ELR (cell line): ENCODE measurements around the gene PRICKLE2.

Experiments used
- DNase-seq: peaks from one replicate; pipeline ENCODE4 v3.0.0-alpha.2; 2015; ENCODE audit warnings: low read depth

PRICKLE2 gene

DNA sequence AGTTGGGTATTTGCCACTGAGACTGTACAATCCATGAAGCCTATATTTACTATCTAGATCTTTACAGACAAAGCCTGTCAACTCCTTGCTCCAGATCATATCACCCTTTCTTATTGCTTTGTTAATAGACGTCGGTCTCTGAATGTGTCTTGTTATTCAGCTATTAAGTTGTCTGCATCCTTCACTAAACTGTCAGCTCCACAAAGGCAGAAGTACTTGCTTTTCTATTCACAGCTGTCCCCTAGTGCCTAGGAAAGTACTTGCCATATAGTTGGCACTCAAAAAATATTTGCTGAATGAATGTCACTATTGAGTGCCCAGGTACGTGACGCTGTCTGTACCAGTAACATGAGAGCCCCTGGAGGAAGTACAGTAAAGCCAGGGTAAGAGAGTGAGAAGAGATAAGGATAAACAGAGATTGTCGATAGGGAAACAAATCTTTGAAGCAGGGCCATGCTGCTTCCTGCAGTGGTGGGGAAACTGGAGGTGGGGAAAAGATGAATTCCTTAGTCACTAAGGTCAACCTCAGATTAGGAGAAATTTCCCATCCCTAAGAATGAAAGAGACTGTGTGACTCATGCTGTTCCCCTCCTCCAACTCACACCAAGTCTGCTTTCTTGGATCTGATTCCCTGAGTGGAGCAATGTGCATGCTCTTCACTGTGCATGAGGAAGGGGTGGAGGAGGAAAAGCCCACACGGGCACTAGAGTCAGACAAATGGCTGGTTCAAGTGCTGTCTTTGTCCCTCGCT lies 36.3 kb downstream of the PRICKLE2 start:
- DNase-seq, result peak; percentile 95

DNA sequence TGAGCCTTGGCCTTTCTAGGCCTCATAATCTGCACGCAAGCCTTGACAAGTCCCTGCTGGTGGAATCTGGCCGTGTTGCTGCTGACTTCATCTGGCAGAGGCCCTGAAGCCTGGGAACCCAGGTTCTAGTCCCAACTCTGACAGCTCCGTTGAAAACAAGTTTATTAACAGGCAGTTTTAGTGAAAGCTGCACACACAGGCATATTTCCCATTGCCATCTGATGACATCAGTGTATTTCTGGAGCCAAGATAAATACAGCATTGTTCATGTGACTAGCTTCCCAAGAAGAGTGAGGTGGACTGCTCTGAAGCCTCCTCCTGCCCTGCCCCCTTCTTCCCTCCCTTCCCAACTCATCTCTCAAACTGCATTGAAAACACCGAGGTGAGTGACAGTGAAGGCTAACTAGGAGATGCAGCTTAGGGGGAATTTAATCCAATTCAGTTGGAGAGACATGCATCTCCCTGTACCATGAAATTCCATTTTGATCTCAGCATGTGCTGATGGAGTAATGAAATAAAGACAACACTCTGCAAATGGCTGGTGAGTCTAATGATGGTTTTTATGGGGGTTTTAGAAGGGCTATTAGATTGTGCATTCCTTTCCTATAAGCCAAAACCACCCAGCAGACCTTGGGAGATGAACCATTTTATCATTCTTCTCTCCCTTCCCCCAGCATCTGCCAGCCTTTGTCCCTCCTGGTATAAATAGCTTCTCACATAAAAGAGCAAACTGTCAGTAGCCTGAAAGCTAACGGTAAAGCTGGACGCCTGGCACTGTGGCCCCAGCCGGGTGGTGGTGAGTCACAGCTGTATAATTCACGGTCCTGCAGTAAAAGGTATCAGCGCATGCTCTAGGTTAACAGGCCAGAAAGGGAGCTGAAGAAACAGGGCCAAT lies 38.0 kb downstream of the PRICKLE2 start:
- DNase-seq, result peak; percentile 94

DNA sequence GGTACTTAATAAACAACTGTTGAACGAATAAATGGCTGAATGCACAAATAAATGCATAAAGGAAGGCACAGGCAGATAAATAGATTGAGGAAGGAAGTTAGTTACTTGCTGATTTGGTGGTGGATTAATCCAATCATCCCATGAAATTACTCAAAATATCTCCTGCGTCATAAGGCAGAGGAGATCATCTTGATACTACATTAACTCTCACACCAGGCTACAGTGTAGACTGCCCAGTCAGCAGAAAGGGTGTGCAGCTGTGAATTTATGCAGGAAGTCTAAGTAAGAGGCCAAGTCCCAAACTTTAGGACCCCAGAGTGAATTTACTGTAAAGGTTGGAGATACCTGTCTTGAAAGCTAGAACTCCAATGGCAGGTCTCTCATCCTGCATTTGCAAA lies 38.6 kb downstream of the PRICKLE2 start:
- DNase-seq, result no peak

DNA sequence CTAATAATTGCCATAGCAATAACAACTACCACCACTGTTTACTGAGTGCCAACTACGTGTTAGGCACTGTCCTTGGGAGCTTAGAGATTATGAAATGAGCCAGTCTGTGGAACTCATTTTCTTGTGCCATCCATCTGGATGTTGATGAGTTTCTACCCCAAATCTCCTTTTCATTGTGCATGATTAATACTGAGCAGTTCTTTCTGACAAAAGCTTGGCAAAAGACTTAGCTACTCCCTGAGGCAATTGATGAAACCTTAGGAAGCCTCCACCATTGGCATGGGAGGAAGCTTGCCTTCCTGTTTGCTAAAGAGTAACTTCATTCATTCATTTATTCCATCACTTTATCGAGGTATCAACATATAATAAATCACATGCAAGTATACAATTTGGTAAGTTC lies 39.8 kb downstream of the PRICKLE2 start:
- DNase-seq, result peak; percentile 59

DNA sequence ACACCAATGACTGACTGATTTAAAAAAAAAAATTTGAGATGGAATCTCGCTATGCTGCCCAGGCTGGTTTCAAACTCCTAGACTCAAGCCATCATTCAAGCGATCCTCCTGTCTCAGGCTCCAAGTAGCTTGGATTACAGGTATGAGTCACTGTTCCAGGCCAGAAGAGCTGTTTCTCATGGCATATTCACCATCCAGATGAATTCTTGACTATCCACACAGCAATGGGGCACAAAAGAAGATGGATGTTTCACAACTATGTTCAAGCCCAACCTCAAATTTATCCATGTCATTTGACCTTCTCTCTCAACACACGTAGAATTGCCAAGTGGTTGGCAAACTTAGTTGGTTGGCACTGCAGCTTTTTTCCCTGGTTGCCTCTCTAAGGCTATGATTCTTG lies 40.6 kb downstream of the PRICKLE2 start:
- DNase-seq, result peak; percentile 73

DNA sequence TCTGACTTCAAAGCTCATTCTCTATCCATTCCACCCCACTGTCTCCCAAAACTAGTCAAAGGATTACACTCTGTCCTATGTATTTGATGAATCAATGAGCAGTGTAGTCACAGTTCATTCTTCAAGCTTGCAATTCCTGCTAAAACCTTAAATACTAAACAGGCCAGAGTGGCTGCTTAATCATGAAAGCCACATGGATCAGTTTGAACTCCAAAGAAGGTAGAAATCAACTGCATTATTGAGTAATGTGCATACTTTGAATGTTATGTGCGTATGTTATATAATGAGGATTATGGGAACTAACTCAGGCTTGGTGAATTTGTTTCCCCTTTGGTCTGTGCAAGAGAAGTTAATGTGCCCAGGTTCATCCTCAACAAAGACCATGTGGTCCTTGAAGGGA lies 45.4 kb downstream of the PRICKLE2 start:
- no peak for DNase-seq

DNA sequence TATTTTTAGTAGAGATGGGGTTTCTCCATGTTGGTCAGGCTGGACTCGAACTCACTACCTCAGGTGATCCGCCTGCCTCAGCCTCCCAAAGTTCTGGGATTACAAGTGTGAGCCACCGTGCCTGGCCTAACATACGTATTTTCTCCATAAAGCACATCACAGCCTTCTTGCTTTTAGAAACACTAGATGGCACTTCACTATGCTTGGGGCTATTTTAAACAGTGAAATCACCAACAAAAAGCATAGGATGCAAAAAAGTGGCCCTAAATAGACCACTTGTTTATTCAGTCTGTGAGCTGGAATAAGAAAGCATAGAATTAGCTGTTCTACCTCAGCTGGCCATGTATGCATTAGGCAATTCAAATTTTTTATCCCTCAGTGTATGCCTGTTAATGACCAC lies 46.0 kb downstream of the PRICKLE2 start:
- DNase-seq, result no peak

DNA sequence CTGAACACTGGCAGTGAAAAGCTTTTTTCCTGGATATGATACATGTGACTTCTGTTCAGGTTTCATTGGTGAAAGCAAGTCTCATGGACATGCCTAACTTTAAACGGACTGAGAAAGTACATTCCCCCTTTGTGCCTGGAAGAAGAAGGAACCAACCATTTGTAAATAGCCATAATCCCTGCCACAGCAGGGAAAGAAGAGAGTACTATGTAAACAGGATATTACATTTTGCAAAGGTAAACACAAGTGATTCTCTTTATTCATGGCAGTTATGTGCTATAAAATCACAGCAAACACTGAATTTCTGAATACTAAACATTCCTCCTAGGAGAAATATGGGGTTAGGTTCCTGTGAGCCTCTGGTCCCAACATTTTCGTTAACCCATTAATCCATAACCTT lies 46.8 kb downstream of the PRICKLE2 start:
- no peak for DNase-seq

DNA sequence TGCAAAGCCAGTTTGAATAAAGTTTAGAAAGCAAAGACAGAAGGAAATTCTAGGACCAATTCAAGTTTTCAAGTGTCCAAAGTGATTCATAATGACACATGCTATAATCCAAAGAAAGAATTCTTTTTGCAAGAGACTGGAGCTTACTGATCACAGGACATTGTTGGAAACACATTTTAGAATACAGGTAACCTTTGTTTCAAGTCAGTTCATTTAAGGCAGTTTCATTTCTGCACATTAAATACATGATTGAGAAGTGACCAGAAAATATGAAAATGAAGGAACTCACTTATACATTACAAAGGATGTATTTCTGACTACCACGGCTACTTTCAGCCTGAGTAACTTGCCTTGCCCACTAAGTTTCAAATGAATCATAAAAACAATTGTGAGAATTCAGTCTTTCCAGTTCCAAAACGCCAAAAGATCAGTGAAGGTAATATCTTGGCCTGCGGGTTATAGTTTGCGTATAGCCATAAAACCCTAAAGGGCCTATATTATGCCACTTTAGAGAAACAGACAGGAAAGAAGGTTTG lies 48.7 kb downstream of the PRICKLE2 start:
- peak; percentile 84 for DNase-seq

DNA sequence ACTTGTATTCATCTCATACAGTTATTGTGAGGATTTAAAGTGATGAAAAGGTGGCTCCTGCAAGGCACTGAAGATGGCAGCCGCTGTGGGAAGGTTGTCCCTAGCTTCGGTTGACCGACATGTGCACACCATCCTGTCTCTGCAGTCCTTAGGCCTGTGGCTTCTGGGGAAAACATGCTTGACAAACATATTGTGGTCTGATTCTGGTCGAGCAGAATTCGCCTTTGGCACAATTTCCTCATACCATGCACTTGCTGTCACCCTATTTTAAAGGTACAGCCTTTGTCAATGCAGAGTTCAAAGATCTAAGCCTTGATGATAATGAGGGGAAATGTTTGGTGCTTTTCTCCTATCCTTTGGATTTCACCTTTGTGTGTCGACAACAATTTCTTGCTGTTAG lies 50.9 kb downstream of the PRICKLE2 start:
- no peak for DNase-seq

DNA sequence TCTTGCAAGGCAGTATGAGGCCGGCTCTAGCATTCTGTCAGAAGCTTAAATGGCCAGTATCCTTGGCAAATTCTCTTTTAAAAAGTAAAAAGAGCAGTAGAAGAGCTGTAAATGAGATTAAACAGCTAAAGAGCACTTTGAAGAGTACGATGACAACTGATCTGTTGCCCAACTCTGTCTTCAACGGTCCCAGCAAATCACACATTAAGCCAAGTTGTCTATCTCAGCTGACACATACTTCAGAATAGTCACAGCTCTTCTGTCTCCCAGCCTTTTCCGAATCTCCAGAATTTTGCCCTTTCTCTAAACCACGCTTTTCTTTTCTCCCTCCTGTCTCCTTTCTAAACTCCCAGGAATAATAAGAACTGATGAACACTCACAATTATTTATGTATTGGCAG lies 51.7 kb downstream of the PRICKLE2 start:
- DNase-seq, result no peak

DNA sequence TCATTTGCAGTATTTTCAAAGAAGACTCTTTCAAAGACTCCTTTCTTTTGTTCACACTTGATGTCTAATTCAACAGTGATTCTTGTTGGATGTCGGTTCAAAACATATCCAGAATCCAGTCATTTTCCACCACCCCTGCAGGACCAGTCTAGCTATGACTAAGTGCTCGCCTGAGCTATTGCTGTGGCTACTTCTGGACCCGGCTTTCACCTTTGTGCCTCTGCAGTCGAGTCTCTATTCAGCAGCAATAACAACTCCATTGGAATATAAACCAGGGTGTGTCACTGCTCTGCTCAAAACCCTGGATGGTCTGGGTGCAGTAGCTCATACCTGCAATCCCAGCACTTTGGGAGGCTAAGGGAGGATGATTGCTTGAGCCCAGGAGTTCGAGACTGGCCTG lies 55.0 kb downstream of the PRICKLE2 start:
- no peak for DNase-seq

DNA sequence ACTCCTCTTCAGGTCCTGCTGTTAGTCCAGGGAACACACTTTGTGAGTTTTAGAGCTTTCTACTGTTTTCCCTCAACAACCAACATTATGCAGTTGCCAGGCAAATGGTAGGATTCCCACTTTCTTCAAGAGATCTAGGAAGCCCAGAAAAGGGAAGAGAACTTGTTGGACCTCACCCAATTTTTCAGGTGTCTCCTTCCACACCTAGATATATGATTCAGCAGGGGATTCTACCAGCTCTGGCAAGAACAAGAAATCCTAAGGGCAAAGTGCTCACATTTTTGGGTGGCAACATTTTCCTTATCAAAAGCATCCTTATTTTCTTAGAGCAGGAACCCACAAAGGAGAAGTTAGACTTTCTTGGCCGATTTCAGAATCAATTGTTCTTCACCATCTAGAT lies 57.4 kb downstream of the PRICKLE2 start:
- no peak for DNase-seq

DNA sequence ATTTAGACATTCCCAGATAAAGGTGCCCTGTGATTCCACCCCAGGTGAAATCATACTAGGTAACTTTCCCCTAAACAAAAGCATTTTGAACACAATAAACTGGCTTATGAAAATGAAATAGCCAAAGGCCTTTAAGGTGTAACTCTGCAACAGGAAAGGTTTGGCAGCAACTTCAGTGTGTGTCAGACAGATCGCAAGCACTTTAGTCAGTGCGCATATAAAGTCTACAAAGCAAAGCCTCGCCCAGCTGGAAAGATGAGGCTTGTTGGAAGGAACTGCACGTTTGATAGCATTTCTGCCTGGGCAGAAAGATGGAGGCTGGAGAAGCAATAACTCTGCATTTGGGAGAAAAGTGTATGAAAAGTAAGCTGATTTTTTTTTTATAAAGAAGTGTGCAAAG lies 57.9 kb downstream of the PRICKLE2 start:
- DNase-seq, result no peak

DNA sequence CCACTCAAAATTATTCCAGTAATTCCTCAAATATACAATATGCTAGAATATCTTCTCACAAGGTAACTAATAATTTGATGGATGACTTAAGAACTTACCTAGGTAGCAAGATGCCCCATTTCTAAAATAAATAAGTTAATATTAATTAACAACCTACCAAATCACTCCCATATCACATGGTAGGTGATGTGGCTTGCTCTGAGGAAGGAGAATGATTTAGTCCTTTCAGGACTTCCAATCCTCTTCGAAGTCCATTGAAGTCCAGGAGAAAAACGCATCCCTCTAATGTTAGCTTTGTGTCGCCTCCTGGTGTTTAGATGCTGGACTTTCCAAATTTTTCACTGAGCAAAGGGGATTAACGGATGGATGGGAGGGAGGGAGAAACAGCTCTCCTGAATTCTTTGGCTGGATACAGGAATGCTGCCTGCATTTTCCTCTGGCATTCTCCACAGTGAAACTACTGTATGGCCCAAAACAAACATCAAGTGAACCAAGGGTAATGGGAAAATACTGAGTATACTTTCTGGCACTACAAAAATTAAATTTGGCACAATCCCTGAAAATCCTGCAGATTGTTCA lies 58.6 kb downstream of the PRICKLE2 start:
- no peak for DNase-seq

DNA sequence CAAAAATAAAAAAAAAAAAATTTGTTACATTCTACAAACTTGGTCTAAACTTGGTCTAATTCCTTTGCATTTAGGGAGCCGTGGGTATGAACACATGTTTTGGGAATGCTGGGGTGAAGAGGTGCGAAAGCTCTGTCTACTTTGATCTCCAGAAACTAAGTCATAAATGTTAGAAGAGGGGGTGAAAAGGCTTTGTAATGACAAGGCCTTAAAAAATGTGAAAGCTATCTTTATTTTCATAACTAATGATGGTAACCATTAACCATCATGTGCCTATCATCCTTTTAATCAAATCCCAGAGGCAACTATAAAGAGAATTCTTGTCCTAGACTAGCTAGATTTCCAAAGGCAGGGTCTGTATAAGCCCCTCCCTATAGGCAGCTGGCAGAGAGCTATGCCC lies 60.9 kb downstream of the PRICKLE2 start:
- DNase-seq, result peak; percentile 31

DNA sequence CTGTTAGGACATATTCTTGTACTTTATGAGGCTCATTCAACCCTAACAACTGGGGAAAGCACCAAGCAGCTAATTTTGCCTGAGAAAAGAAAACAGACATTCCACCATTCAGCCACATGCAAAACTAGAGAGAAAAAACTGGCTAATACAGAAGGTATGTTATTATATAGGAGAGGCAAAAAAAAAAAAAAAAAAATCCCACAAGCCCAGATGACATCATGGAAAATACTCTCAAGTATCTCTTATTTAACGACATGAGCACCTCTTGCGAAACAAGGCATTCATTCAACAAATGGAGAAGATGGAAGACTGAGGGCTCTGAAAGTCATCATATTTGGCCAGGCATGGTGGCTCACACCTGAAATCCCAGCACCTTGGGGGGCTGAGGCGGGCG lies 61.5 kb downstream of the PRICKLE2 start:
- peak; percentile 89 for DNase-seq

DNA sequence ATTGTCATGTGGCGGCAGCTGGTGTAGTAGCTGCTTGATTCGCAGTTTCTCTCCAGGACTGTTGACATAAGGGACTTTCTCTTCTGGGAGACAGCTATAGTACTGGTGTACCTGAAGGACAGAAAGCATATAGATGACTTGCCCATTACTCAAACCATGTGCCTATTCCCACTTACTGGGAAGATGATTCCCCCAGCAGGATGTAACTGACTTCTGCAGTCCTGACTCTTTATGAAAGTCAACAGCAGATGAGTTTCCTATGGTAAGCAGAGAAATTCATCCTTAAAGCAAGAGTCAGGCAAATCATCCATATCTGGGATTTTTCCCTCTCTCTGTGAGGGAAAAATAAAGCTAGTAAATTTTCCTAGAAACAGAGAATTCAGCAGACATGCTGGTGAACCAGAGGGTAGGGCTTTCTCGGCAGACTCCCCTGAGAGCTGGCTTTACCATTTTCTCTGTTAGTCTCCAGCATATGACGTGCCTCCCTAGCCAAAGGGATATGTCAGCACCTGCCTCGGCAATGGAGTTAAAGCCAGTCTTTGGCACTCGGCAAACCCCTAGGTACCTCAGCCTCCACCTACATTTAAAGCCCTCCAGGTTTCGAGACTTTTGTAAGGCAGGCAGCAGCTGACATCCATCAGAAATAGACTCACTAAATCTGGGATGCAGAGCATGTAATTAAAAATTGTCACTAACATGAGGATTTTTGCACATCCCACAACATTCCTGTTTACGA lies 62.1 kb downstream of the PRICKLE2 start:
- DNase-seq, result peak; percentile 33

DNA sequence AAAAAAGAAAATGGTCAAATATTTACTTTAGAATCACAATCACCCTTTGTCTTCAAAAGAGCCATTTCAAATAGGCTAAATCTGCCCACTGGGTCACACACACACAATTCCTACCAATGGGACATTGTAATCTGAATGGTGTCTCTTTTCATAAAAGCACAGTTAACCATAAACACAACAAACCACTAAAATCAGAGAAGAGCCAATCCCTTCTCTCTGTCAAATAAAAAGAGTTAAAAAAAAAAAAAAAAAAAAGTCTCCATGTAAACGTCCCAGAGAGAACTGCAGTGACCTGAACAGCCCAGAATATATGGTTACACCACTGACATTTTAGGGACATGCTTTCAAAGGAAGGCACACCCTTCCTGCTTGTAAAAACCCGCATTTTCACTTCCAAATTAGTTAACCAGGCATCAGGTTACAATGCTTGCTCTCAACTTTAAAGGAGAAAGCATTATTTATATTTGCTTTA lies 63.7 kb downstream of the PRICKLE2 start:
- no peak for DNase-seq

DNA sequence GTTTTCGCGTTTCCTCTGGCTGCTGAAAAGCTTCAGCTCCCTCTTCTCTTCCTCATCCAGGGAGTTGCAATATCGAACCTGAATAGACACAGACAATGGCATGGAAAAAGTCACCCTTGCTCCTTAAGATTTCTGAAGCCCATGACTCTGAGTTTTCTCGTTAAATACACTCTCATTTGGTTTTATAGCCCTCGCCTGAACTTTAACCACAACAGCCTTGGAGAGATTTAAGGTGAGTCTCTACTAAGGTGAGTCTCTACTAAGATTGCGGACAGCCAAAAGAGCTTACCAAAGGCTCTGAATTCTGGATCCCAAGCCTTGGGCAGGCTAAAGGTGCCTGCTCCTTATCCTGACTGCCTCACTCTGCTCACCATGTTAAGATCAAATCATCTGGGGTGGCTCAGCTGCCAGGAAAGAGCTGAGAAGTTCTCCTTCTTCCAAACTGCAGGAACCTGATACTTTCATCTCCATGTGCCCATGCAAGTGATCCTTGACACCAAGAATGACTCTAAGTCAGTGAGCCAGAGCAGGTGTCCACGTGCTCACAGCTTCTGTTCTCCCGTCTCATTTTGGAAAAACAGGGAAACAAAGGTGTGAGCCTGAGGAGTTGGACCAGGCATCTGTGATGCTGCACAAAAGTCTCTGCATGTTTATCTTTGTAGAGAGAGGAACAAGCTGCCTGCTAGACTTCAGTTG lies 65.1 kb downstream of the PRICKLE2 start:
- DNase-seq, result no peak

DNA sequence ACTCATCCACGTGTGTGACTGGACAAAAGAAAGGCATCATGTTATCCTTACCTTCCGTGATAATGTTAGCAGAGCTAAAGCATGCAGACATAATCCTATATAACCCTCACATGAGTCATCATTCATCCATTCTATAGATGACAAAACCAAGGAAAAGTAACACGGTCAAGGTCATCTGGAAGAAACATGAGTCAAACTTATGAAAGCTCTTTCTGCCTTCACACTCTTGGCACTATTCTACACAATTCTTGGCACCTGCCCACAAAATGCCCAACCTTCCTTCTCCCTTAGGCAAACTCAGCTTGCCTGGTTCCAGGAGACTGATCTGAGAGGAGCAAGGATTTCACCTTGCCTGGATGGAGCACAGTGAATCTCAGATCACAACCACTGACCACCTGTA lies 66.9 kb downstream of the PRICKLE2 start:
- DNase-seq, result peak; percentile 33
